Mesenchymal stem cell (in vitro differentiated cells and primary cell): Measurements from ENCODE around the gene RABL6.

Experiments
- DNase-seq: peaks from one replicate; pipeline ENCODE4 v3.0.0-alpha.2; 2013
- H2AFZ ChIP-seq: one replicate; pipeline ENCODE4 v1.6.1; 2013; ENCODE audit warnings: low read depth, mild to moderate bottlenecking, control low read depth, inconsistent platforms, low read length, moderate library complexity
- H2AK5ac ChIP-seq: 2 replicates; pipeline ENCODE4 v1.6.1; 2013; ENCODE audit warnings: low read length, moderate library complexity, mild to moderate bottlenecking, inconsistent platforms; ENCODE audit not compliant: severe bottlenecking
- H2BK120ac ChIP-seq: one replicate; pipeline ENCODE4 v1.6.1; 2013; ENCODE audit warnings: low read depth, mild to moderate bottlenecking, inconsistent platforms, low read length, moderate library complexity
- H2BK12ac ChIP-seq, 2 experiments: one replicate each; pipeline ENCODE4 v1.6.1; 2013; ENCODE audit warnings: inconsistent platforms in 2 of 2, low read length in 2 of 2, mild to moderate bottlenecking in 2 of 2, moderate library complexity in 2 of 2, control low read depth in 1 of 2
- H2BK15ac ChIP-seq: one replicate; pipeline ENCODE4 v1.6.1; 2013; ENCODE audit warnings: mild to moderate bottlenecking, low read depth, inconsistent platforms; ENCODE audit not compliant: poor library complexity, severe bottlenecking
- H2BK5ac ChIP-seq: 2 replicates; pipeline ENCODE4 v1.6.1; 2013; ENCODE audit warnings: low read depth, mild to moderate bottlenecking, low read length, control low read depth, inconsistent platforms; ENCODE audit not compliant: poor library complexity, severe bottlenecking
- H3K14ac ChIP-seq, 2 experiments: one replicate each; pipeline ENCODE4 v1.6.1; 2013; ENCODE audit warnings: inconsistent platforms in 2 of 2, low read length in 2 of 2, control low read depth in 1 of 2, mild to moderate bottlenecking in 1 of 2, moderate library complexity in 1 of 2
- H3K18ac ChIP-seq, 2 experiments: one replicate each; pipeline ENCODE4 v1.6.1; 2013; ENCODE audit warnings: inconsistent platforms in 2 of 2, low read length in 2 of 2, control low read depth in 1 of 2, low read depth in 1 of 2, mild to moderate bottlenecking in 1 of 2
- H3K23ac ChIP-seq, 2 experiments: one replicate each; pipeline ENCODE4 v1.6.1; 2013; ENCODE audit warnings: inconsistent platforms in 2 of 2, low read length in 2 of 2, mild to moderate bottlenecking in 2 of 2, moderate library complexity in 2 of 2, control low read depth in 1 of 2
- H3K27ac ChIP-seq: 2 replicates; pipeline ENCODE4 v1.5.1; 2013; ENCODE audit warnings: mild to moderate bottlenecking, moderate library complexity, low read length, control low read depth, inconsistent platforms; ENCODE audit not compliant: poor library complexity, severe bottlenecking
- H3K27me3 ChIP-seq, 2 experiments: 2 replicates each; pipeline versions ENCODE4 v1.6.1 to v1.7.0; 2013; ENCODE audit warnings: low read length in 2 of 2, mild to moderate bottlenecking in 2 of 2, moderate library complexity in 2 of 2, control low read depth in 1 of 2, inconsistent platforms in 1 of 2; ENCODE audit not compliant: control insufficient read depth in 1 of 2, insufficient read depth in 1 of 2
- H3K36me3 ChIP-seq, 2 experiments: 2 replicates each; pipeline versions ENCODE4 v1.6.1 to v1.7.0; 2013; ENCODE audit warnings: low read length in 2 of 2, control low read depth in 1 of 2, inconsistent platforms in 1 of 2, low read depth in 1 of 2, mild to moderate bottlenecking in 1 of 2; ENCODE audit not compliant: insufficient read depth in 2 of 2, control insufficient read depth in 1 of 2
- H3K4ac ChIP-seq, 2 experiments: one replicate each; pipeline ENCODE4 v1.6.1; 2013; ENCODE audit warnings: inconsistent platforms in 2 of 2, low read length in 2 of 2, mild to moderate bottlenecking in 2 of 2, moderate library complexity in 2 of 2, control low read depth in 1 of 2, low read depth in 1 of 2
- H3K4me1 ChIP-seq: 2 replicates; pipeline ENCODE4 v1.6.1; 2013; ENCODE audit warnings: low read depth, low read length, control low read depth; ENCODE audit not compliant: control insufficient read depth, insufficient read depth
- H3K4me2 ChIP-seq: 2 replicates; pipeline ENCODE4 v1.6.1; 2013; ENCODE audit warnings: low read length, mild to moderate bottlenecking, inconsistent platforms; ENCODE audit not compliant: poor library complexity, severe bottlenecking
- H3K4me3 ChIP-seq, 2 experiments: 2 replicates each; pipeline versions ENCODE4 v1.5.1 to v1.7.0; 2013; ENCODE audit warnings: low read length in 2 of 2, mild to moderate bottlenecking in 2 of 2, control low read depth in 1 of 2, low read depth in 1 of 2; ENCODE audit not compliant: insufficient read depth in 1 of 2
- H3K79me1 ChIP-seq: replicated peaks from 2 replicates; pipeline ENCODE4 v1.6.1; 2013; ENCODE audit warnings: mild to moderate bottlenecking, control low read depth, low read length, inconsistent platforms; ENCODE audit not compliant: poor library complexity, severe bottlenecking
- H3K9ac ChIP-seq: 2 replicates; pipeline ENCODE4 v1.7.0; 2013; ENCODE audit warnings: mild to moderate bottlenecking, low read length, moderate library complexity
- H3K9me3 ChIP-seq: 2 replicates; pipeline ENCODE4 v1.7.0; 2013; ENCODE audit warnings: mild to moderate bottlenecking, low read length; ENCODE audit not compliant: control insufficient read depth
- H4K8ac ChIP-seq: one replicate; pipeline ENCODE4 v1.6.1; 2013; ENCODE audit warnings: inconsistent platforms, mild to moderate bottlenecking, low read length, moderate library complexity
- H4K91ac ChIP-seq: one replicate; pipeline ENCODE4 v1.6.1; 2013; ENCODE audit warnings: mild to moderate bottlenecking, low read length, inconsistent platforms
- WGBS: methylation state at CpG from one replicate; pipeline ENCODE4 v1.1.7; 2013; ENCODE audit warnings: mixed read lengths; 5-methylcytosine and 5-hydroxymethylcytosine counted together

RABL6 gene

DNA sequence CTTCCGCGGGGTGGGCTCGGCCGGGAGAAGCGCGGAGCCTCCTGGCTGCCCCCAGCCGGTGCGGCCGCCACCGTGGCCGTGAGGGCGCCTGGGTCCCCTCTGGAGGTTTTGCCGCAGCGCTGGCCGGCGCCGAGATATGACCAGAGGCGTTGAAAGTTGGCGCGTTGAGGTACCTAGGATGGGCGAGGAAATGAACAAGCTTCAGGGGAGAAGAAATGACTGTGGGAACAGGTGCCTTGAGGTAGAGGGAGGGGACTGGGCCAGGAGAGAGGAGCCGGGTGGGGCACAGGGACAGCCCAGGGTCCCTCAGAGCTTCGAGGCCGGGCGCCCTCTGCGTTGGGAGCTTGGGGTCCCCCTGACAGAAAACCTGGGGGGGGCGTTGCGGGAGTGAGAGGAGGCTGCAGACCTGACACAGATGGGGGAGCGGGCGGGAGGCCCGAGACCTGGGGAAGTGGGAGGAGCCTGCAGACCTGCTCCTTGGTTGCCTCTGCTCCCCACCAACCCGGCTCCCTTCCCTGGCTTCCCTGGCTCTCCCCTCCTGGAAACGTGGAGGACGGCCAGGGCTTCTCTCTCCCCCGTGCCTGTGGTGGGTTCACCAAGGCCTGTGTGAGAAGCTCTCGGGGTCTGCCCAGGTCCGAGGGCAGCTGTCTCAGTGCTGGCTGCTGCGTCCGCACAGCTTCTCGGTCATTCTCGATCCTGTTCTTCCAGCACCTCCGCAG, 14.2 kb downstream of the RABL6 start:
- no peak overlapping the region for H2BK15ac ChIP-seq
- H3K18ac ChIP-seq: no peak overlapping the region
- H3K4me1 ChIP-seq: peaks cover 9% of the 10 kb centered on the region
- H2BK12ac ChIP-seq: no peak overlapping the region
- H4K8ac ChIP-seq: peak overlapping the region; percentile 78
- WGBS: 85% methylated on average over 42 of the region's 42 CpGs
- H3K4ac ChIP-seq: peak overlapping the region in 1 of 2 experiments; percentile 61
- H2BK5ac ChIP-seq: no peak overlapping the region
- peak overlapping the region; percentile 72 for H3K9ac ChIP-seq
- DNase-seq: no peak
- no peak overlapping the region for H2BK120ac ChIP-seq
- no peak overlapping the region for H2AFZ ChIP-seq
- peaks cover 31 to 63% of the 10 kb centered on the region in 2 experiments for H3K36me3 ChIP-seq
- peaks cover 52% of the 10 kb centered on the region for H3K79me1 ChIP-seq
- H3K27ac ChIP-seq: no peak overlapping the region
- H3K4me3 ChIP-seq: peak overlapping the region in 1 of 2 experiments; percentile 20
- peak overlapping the region in 1 of 2 experiments; percentile 71 for H3K14ac ChIP-seq
- no peak overlapping the region for H4K91ac ChIP-seq
- H3K4me2 ChIP-seq: no peak overlapping the region
- H3K9me3 ChIP-seq: no peaks in the 10 kb centered on the region
- H3K27me3 ChIP-seq: no peaks in the 10 kb centered on the region
- H3K23ac ChIP-seq: peak overlapping the region in 1 of 2 experiments; percentile 64
- no peak overlapping the region for H2AK5ac ChIP-seq

DNA sequence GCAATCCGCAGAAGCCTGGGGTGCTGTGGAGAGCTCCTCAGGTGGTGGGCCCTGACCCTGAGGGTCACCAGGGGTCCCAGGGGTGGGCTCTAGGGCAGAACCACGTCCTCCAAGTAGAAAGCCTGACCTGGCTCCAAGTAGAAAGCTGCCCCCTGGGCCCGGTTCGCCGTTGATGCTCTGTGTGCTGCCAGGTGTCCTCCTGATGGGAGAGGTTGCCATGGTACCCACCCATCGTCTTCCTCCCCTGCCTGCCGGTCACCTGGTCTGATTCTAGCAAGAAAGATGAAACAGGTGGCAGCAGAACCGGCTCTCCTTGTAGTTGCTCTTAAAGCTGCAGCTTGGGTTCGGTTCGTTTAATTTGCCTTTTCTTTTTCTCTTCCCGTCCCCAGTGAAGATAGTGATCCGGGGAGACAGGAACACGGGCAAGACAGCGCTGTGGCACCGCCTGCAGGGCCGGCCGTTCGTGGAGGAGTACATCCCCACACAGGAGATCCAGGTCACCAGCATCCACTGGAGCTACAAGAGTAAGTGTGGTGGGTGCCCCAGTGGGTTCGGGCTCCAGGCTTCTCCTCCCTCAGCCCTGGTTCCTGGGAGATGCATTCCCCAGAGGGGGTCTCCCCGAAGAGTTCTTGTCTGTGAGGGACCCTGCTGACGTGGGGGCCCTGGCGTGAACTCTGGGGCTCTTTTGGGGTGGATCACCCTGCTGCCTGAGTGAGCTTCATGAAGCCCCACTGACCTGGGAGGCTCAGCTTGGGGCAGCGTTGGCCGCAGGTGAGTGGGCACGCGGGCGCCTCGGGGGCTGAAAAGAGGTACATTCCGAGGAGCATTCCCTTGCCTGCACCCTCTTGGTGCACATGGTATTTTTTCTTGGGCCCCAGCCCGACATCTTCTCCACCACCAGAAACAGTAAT, 15.6 kb downstream of the RABL6 start:
- Histone ChIP-seq H2BK120ac (no peak overlapping the region), H3K14ac (no peak overlapping the region), H3K36me3 (peaks cover 39 to 72% of the 10 kb centered on the region in 2 experiments), H3K18ac (no peak overlapping the region), H3K4me3 (no peak overlapping the region), H2AK5ac (no peak overlapping the region), H2BK15ac (no peak overlapping the region), H3K23ac (no peak overlapping the region), H4K8ac (peak overlapping the region; percentile 14), H3K4me2 (no peak overlapping the region), H2BK12ac (no peak overlapping the region), H3K9me3 (no peaks in the 10 kb centered on the region), H4K91ac (no peak overlapping the region), H2AFZ (no peak overlapping the region), H2BK5ac (no peak overlapping the region), H3K4me1 (peaks cover 9% of the 10 kb centered on the region), H3K4ac (no peak overlapping the region), H3K27me3 (no peaks in the 10 kb centered on the region), H3K27ac (no peak overlapping the region), H3K9ac (no peak overlapping the region), H3K79me1 (peaks cover 60% of the 10 kb centered on the region)
- WGBS: 93% methylated on average over 28 of the region's 30 CpGs
- DNase-seq: no peak

DNA sequence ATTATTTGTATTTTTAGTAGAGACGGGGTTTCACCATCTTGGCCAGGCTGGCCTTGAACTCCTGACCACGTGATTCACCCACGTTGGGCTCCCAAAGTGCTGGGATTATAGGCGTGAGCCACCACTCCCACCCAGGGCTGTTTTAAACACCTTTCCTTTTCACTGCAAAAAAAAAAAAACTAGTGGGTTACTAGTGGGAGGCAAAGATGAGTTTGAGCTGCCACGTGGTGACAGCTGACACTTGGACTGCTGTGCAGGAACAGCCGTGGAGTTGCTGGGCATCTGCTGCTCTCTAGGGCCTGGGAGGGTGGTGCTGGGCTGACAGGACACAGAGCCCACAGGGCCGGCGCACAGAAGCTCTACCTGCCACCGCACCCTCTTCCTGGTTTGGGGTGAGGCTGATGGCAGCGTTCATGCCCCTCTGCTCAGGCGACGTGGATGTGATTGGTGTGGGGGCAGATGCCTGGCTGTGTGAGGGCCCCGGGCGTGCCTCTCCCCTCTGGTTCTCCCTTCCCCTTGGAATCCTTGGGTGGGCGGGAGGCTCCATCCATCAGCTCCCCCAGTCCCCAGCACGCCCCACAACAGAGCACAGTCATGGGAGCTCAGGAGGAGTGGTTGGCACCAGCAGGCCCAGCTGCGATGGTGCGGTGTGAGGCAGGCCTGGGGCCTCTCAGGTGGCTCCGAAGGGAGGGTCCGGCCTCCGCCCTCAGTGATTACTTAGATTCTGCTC, 16.9 kb downstream of the RABL6 start:
- no peak overlapping the region for H3K4me2 ChIP-seq
- H3K4me3 ChIP-seq: no peak overlapping the region
- peaks cover 52 to 84% of the 10 kb centered on the region in 2 experiments for H3K36me3 ChIP-seq
- H3K4me1 ChIP-seq: peaks cover 7% of the 10 kb centered on the region
- H4K8ac ChIP-seq: no peak overlapping the region
- H2AFZ ChIP-seq: no peak overlapping the region
- H3K79me1 ChIP-seq: peaks cover 63% of the 10 kb centered on the region
- no peaks in the 10 kb centered on the region for H3K9me3 ChIP-seq
- DNase-seq: no peak
- H3K27me3 ChIP-seq: no peaks in the 10 kb centered on the region
- H3K14ac ChIP-seq: no peak overlapping the region
- no peak overlapping the region for H3K4ac ChIP-seq
- no peak overlapping the region for H2BK5ac ChIP-seq
- H3K9ac ChIP-seq: no peak overlapping the region
- H2BK15ac ChIP-seq: no peak overlapping the region
- H3K18ac ChIP-seq: no peak overlapping the region
- no peak overlapping the region for H2AK5ac ChIP-seq
- H2BK12ac ChIP-seq: no peak overlapping the region
- no peak overlapping the region for H3K27ac ChIP-seq
- no peak overlapping the region for H3K23ac ChIP-seq
- no peak overlapping the region for H2BK120ac ChIP-seq
- 93% methylated on average over 20 of the region's 21 CpGs for WGBS
- H4K91ac ChIP-seq: no peak overlapping the region
